GM21447 (cell line): ENCODE results near the gene SKOR1.

ENCODE experiments used
- ATAC-seq: cut with Tn5 transposase; IDR thresholded peaks from one replicate; pipeline ENCODE4 v1.9.1; 2021; ENCODE audit not compliant: unreplicated experiment

Gene SKOR1

GRCh38 chr15:67794832-67795574 lies 30.3 kb upstream of the SKOR1 start:
- ATAC-seq = no peak

- ATAC-seq = no peak
Observed at GRCh38 chr15:67796196-67797127, 28.8 kb upstream of the SKOR1 start.

GRCh38 chr15:67799801-67800205 lies 25.5 kb upstream of the SKOR1 start:
- ATAC-seq = no peak

GRCh38 chr15:67801142-67801541 lies 24.2 kb upstream of the SKOR1 start:
- ATAC-seq = no peak

- no peak for ATAC-seq
Observed at GRCh38 chr15:67801926-67802914, 23.1 kb upstream of the SKOR1 start.

- no peak for ATAC-seq
Observed at GRCh38 chr15:67803299-67803698, 22.0 kb upstream of the SKOR1 start.

- no peak for ATAC-seq
Observed at GRCh38 chr15:67803996-67804843, 21.1 kb upstream of the SKOR1 start.

- no peak for ATAC-seq
Observed at GRCh38 chr15:67805008-67805665, 20.2 kb upstream of the SKOR1 start.

- ATAC-seq = no peak
Observed at GRCh38 chr15:67805666-67806516, 19.4 kb upstream of the SKOR1 start.

- ATAC-seq = no peak
Observed at GRCh38 chr15:67806536-67806935, 18.8 kb upstream of the SKOR1 start.

- ATAC-seq = no peak
Observed at GRCh38 chr15:67807141-67807540, 18.2 kb upstream of the SKOR1 start.

- ATAC-seq = no peak
Observed at GRCh38 chr15:67807836-67808235, 17.5 kb upstream of the SKOR1 start.

- ATAC-seq = no peak
Observed at GRCh38 chr15:67808821-67809220, 16.5 kb upstream of the SKOR1 start.

GRCh38 chr15:67809441-67809840 lies 15.9 kb upstream of the SKOR1 start:
- no peak for ATAC-seq

- no peak for ATAC-seq
Observed at GRCh38 chr15:67809866-67810265, 15.4 kb upstream of the SKOR1 start.

- ATAC-seq = no peak
Observed at GRCh38 chr15:67812241-67812644, 13.1 kb upstream of the SKOR1 start.

GRCh38 chr15:67813104-67813634 lies 12.1 kb upstream of the SKOR1 start:
- ATAC-seq = no peak

GRCh38 chr15:67815036-67815592 lies 10.2 kb upstream of the SKOR1 start:
- no peak for ATAC-seq
